Fibroblast of the conjunctiva (primary cell): ENCODE results near the gene MRAS.
"Not testable (repeated sequence)": the region's sequence is repeated elsewhere in the genome, so short reads cannot be mapped to it uniquely, and the experiment has no call there.

Experiments
- DNase-seq: peaks from one replicate; pipeline ENCODE4 v3.0.0-alpha.2; 2010; ENCODE audit warnings: low read depth

Gene MRAS

DNA sequence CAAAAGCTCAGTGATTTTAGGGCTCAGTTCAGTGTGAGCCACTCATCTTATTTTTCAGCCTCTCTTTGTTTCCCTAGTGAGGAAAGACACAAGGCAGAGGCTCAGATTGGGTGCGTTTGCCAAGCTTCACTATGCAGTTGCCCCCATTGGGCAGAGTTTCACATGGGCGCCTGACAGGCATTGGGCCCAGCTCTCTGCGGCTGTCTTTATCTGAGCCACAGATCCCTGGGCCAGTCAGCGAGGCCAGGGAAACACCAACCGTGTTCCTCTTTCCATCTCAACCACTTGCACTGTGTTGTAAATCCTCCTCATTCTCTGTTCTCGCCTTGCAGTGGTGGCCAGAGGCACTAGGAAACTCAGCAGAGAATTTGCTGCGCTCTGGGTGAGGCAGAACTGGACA, 96.9 kb downstream of the MRAS start:
- no peak for DNase-seq

DNA sequence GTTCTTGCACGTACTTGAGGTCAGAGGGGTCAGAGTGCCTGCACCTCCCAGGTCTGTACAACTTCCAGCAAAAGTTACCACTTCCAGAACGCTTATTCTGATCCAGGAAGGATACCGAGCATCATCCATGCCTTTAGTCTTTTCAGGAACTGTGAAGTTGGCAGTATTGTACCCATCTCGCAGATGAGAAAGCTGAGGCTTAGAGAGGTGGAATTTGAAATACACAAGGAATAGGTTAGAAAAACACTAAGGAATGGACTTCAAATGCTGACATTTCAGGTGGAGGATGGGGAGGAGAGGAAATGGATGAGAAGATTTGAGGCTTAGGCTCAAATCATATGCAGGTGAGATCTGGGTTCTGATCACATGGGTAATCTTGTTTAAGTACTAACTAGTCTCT, 97.3 kb downstream of the MRAS start:
- DNase-seq = no peak

DNA sequence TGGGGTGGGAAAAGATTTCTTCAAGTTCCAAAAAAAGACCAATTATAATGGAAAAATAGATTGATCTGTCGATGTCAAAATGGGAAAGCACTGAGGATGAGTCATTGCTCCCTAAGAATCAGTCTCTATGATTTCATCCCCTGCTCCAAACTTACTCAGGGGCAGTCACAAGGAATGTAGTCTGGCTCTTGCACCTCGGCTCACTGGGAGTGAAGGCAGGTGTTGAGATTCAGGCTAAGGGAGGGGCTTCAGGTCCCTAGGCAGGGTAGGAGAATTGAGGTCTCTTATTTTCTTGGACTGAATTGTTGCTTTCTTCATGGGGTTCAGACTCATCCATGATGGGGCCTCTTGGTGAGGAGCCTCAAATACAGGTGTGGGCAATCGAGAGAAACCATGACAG, 100.3 kb downstream of the MRAS start:
- no peak for DNase-seq

DNA sequence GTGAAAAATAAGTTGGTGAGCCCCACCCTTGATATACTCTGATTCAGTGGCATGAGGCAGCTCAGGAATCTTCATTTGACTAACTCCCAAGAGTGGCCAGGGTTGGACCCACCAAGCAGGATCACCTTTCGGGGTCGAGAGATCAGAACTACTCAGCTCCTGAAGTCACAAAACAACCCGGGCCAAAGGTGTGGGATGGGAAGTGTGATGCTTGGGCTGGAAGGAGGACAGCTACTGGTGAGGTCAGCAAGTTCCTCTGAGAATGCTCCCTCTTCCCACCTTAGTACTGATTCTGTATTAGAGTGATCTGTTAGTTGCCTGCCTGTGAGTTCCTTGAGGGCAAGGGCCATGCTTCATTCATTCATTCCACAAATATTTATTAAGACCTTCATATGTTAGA, 101.1 kb downstream of the MRAS start:
- no peak for DNase-seq

DNA sequence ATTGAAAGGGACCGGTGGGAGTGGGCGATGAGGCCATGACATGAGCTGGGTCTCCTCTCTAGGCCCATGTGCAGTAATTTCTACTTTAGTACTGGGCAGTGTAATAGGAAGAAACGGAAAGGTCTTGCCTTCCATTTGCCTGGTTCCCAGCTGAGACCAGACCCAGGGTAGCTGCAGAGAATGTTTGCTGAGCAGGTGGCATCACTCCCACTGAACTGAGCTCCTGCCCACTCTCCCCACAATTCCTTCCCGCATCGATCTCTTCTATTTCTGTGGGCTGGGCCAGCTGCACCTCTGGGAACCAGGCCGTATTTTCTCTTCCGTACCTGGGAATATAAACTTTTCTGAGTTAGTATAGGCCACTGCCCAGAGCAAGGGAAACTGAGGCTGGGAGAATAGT, 101.8 kb downstream of the MRAS start:
- DNase-seq = no peak

DNA sequence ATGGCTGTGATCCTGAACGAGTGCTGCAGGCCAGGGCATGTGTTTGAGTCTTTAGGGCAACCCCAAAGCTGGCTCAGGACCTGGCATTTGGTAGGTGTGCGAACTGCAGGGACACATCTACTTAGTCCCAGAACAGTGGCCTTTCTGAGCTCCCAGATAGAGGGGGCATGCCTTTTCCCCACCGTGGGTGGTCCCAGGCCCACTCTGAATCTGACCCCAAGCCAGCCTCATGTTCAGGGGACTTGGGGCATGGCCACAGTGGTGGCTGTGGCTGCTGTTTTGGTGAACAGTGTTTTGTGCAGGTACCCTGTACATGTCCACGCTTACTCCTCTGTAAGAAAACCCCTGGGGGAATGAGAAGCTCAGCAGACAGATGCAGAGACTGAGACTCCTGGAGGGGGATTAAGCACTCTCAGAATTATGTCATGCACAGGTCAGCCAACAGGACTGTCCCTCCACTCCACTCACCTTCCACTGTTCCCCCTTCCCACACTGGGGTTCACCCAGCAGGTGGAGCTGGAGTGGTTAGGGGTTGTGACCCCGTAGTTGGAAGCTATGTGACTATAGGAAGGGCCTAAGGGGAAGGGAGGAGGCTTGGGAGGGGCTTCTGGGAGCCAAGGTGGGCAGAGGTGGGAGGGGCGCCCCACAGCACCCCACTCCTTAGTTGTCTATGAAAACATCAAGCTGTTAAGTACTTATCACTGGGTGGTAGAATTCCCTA, 102.5 kb downstream of the MRAS start:
- DNase-seq = no peak

DNA sequence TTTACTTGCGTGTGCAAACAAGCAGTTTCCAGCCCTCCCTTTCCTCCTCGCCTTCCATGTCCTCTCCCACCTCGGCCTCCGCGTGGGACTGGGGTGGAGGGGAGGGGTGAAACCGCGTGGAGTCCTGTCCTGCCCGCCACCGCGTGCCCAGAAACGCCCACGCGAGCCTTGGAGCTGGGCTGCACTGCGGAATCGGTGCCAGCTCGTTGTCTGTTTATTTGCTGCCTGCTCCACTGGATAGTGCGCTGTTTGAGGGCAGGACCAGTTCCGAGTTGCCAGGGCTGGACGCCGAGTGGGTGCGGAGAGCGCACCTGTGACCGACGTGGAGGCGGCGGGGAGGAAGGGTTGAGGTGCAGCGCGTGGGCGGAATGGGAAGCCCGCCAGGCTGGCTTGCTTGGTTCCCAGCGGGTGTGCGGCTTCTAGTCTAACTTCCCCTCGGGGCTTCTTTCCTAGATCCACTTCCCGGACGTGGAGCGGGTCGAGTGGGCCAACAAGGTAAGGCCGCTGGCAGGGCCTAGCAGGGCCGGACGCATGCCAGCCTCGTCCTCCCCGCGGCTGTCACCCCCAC, 103.3 kb downstream of the MRAS start:
- DNase-seq = no peak

DNA sequence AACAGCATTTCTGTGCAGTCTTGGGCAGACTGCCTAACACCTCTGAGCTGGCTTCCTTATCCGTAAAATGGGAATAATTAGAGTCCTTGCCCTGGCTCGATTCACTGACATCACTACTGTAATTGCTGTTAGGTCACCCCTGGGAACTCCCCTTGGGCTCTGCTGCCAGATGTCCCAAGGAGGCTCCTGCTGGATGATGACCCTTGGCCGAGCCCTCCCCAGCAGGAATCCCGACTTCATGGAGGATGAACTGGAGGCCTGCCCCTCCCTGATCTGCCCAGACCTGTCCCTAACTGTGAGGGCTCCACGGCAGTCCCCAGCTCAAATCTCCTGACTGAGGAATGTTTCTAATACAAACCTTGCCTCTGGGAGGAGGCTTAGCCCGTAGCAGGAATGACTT, 104.1 kb downstream of the MRAS start:
- no peak for DNase-seq

DNA sequence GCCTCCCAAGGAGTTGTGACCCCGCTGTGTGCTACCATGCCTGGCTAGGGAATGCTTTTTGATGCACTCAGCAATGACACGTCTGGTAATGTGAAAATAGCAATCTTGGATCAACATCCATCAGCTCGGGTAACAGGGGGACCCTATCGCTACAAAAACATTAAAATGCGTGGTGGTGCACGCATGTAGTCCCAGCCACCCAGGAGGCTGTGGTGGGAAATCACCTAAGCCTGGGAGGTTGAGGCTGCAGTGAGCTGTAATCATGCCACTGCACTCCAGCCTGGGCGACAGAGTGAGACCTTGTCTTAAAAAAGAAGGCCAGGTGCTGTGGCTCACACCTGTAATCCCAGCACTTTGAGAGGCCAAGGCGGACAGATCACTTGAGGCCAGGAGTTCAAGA, 105.6 kb downstream of the MRAS start:
- DNase-seq = not testable (repeated sequence)
